PC-3 (cell line): ENCODE measurements around the gene WDR27. TPM values are rescaled to one million over a fixed set of nuclear protein-coding genes. Genes with fewer than 3 reads are reported as not detected.

Experiments
- ATAC-seq: fragments of 200-7000 bp; cut with Tn5 transposase; 2 replicates; pipeline ENCODE4 v1.9.1; 2020; ENCODE audit warnings: mild to moderate bottlenecking, moderate library complexity
- BruUV-seq: library from RNA; stranded (reverse); fragments of 400-500 nt; replicated peaks from 2 replicates; lab custom pipeline; 2021; lab: Mats Ljungman, UMichigan
- CTCF ChIA-PET: fragments of 300-600 bp; sonication (Branson Sonifier 250); formaldehyde crosslinking; loops from one replicate; lab custom pipeline; 2022; ENCODE audit warnings: antibody characterized with exemption; lab: Charles Lee
- POLR2A ChIA-PET: fragments of 300-600 bp; sonication (Branson Sonifier 250); formaldehyde crosslinking; loops from one replicate; lab custom pipeline; 2022; ENCODE audit warnings: antibody characterized with exemption; ENCODE audit not compliant: unreplicated experiment; lab: Charles Lee
- DNase-seq: peaks from one replicate; pipeline ENCODE4 v3.0.0-alpha.2; 2015
- H2AFZ ChIP-seq: fragments of 300-600 bp; sonication (generic); 2 replicates; pipeline ENCODE4 v1.6.0; 2016; ENCODE audit warnings: antibody characterized with exemption, low read length
- H3F3A ChIP-seq: fragments of 300-600 bp; sonication (generic); one replicate; pipeline ENCODE4 v1.6.0; 2017; ENCODE audit warnings: antibody characterized with exemption, low read length, control low read depth, mild to moderate bottlenecking; ENCODE audit not compliant: unreplicated experiment
- H3K27ac ChIP-seq: fragments of 300-600 bp; sonication (generic); 2 replicates; pipeline ENCODE4 v1.5.1; 2016; ENCODE audit warnings: mild to moderate bottlenecking, low read length
- H3K27me3 ChIP-seq: fragments of 300-600 bp; sonication (generic); 2 replicates; pipeline ENCODE4 v1.6.1; 2016; ENCODE audit warnings: low read length, mixed read lengths
- H3K36me3 ChIP-seq: fragments of 300-600 bp; sonication (generic); 2 replicates; pipeline ENCODE4 v1.6.1; 2016; ENCODE audit warnings: low read depth, mixed run types, low read length, mixed read lengths
- H3K4me1 ChIP-seq: fragments of 300-600 bp; sonication (generic); 2 replicates; pipeline ENCODE4 v1.5.1; 2016; ENCODE audit warnings: low read length; ENCODE audit not compliant: insufficient read depth
- H3K4me2 ChIP-seq: fragments of 300-600 bp; sonication (generic); 2 replicates; pipeline ENCODE4 v1.6.0; 2016; ENCODE audit warnings: low read length
- H3K4me3 ChIP-seq: fragments of 300-600 bp; sonication (generic); 2 replicates; pipeline ENCODE4 v1.5.1; 2016; ENCODE audit warnings: mild to moderate bottlenecking, low read length, mixed read lengths
- H3K79me2 ChIP-seq: fragments of 300-600 bp; sonication (generic); 2 replicates; pipeline ENCODE4 v1.6.1; 2017; ENCODE audit warnings: low read length, mixed read lengths
- H3K9ac ChIP-seq: fragments of 300-600 bp; sonication (generic); 2 replicates; pipeline ENCODE4 v1.6.0; 2016; ENCODE audit warnings: mild to moderate bottlenecking, low read length
- H3K9me2 ChIP-seq: fragments of 300-600 bp; sonication (generic); replicated peaks from 2 replicates; pipeline ENCODE4 v1.6.1; 2016; ENCODE audit warnings: mixed run types, low read length, mixed read lengths
- H3K9me3 ChIP-seq: fragments of 300-600 bp; sonication (generic); 2 replicates; pipeline ENCODE4 v1.6.1; 2016; ENCODE audit warnings: low read length, mixed read lengths
- H4K20me1 ChIP-seq: fragments of 300-600 bp; sonication (generic); 2 replicates; pipeline ENCODE4 v1.6.1; 2016; ENCODE audit warnings: low read length, mixed read lengths
- CTCF ChIP-seq: fragments of 300-600 bp; sonication (generic); conservative IDR thresholded peaks from 2 replicates; pipeline ENCODE4 v1.5.1; 2017; ENCODE audit warnings: antibody characterized with exemption, low read depth, mild to moderate bottlenecking, low read length
- EZH2 ChIP-seq: fragments of 300-600 bp; sonication (generic); IDR thresholded peaks from one replicate; pipeline ENCODE4 v1.6.1; 2017; ENCODE audit warnings: antibody characterized with exemption, mild to moderate bottlenecking, low read length; ENCODE audit not compliant: unreplicated experiment
- EZH2phosphoT487 ChIP-seq: fragments of 300-600 bp; sonication (generic); IDR thresholded peaks from 2 replicates; pipeline ENCODE4 v1.6.1; 2018; ENCODE audit warnings: mild to moderate bottlenecking, antibody characterized with exemption, low read length, borderline replicate concordance
- intact Hi-C: fragments of 100-400 bp; cut with micrococcal nuclease; formaldehyde crosslinking; loops from 2 replicates; pipeline ENCODE4 v1.9.0; 2023
- total RNA-seq: library from RNA; depleted of rRNA; stranded (reverse); fragments of >200 nt; gene quantifications from 2 replicates; pipeline ENCODE4 v1.2.3, GENCODE V29; 2014

The WDR27 gene
- total RNA-seq, 1 experiment from 2014 or later = 20.0 TPM

GRCh38 chr6:169500688-169501087 lies 201.1 kb downstream of the WDR27 start:
- Histone ChIP-seq H3K9ac (no peak overlapping the region), H3K9me2 (no peaks in the 10 kb centered on the region), H2AFZ (no peak overlapping the region), H3K9me3 (no peaks in the 10 kb centered on the region), H3K36me3 (no peaks in the 10 kb centered on the region), H3K4me2 (no peak overlapping the region), H3K27ac (no peak overlapping the region), H3K4me1 (no peaks in the 10 kb centered on the region), H4K20me1 (no peaks in the 10 kb centered on the region), H3K4me3 (no peak overlapping the region), H3F3A (no peaks in the 10 kb centered on the region), H3K27me3 (no peaks in the 10 kb centered on the region), H3K79me2 (no peaks in the 10 kb centered on the region)
- intact Hi-C loops = no loop called here
- DNase-seq (no peak), ATAC-seq (no peak)
- ChIA-PET CTCF (no interaction called here), POLR2A (interaction anchor here (0.6 kb wide), 1 partner anchor 201 kb away, joined by 5 read pairs; the partner anchor contains the start of gene C6orf120)
- BruUV-seq = no TSS peak
- no peak for TF ChIP-seq CTCF
- TF ChIP-seq EZH2 = no peak
- TF ChIP-seq EZH2phosphoT487 = no peak

GRCh38 chr6:169499848-169500247 lies 202.0 kb downstream of the WDR27 start:
- Histone ChIP-seq H3K4me2 (no peak overlapping the region), H3K36me3 (no peaks in the 10 kb centered on the region), H3K9me3 (no peaks in the 10 kb centered on the region), H3K4me3 (no peak overlapping the region), H3K27me3 (no peaks in the 10 kb centered on the region), H3K4me1 (no peaks in the 10 kb centered on the region), H3F3A (no peaks in the 10 kb centered on the region), H4K20me1 (no peaks in the 10 kb centered on the region), H3K9me2 (no peaks in the 10 kb centered on the region), H3K9ac (no peak overlapping the region), H2AFZ (no peak overlapping the region), H3K27ac (no peak overlapping the region), H3K79me2 (no peaks in the 10 kb centered on the region)
- CTCF ChIA-PET = no interaction called here
- intact Hi-C loops = no loop called here
- BruUV-seq = no TSS peak
- DNase-seq = no peak
- POLR2A ChIA-PET = interaction anchor here (0.6 kb wide), 1 partner anchor 202 kb away, joined by 5 read pairs; the partner anchor contains the start of gene C6orf120
- TF ChIP-seq EZH2phosphoT487 = no peak
- no peak for TF ChIP-seq EZH2
- no peak for ATAC-seq

GRCh38 chr6:169498916-169499513 lies 202.8 kb downstream of the WDR27 start:
- intact Hi-C loops = no loop called here
- ChIA-PET POLR2A (no interaction called here), CTCF (no interaction called here)
- Histone ChIP-seq H3K4me1 (no peaks in the 10 kb centered on the region), H3F3A (no peaks in the 10 kb centered on the region), H3K27me3 (no peaks in the 10 kb centered on the region), H3K9ac (no peak overlapping the region), H3K79me2 (no peaks in the 10 kb centered on the region), H3K4me3 (no peak overlapping the region), H3K4me2 (no peak overlapping the region), H3K27ac (no peak overlapping the region), H2AFZ (no peak overlapping the region), H4K20me1 (no peaks in the 10 kb centered on the region), H3K9me2 (no peaks in the 10 kb centered on the region), H3K36me3 (no peaks in the 10 kb centered on the region), H3K9me3 (no peaks in the 10 kb centered on the region)
- no TSS peak for BruUV-seq
- TF ChIP-seq EZH2phosphoT487 (no peak), EZH2 (no peak), CTCF (no peak)
- DNase-seq (no peak), ATAC-seq (no peak)
